DMS53 (cell line): ENCODE measurements around the gene WBP2.
"Not testable (repeated sequence)": the region's sequence is repeated elsewhere in the genome, so short reads cannot be mapped to it uniquely, and the experiment has no call there.

Source experiments
- DNase-seq: peaks from one replicate; lab custom pipeline; 2025; lab: John Stamatoyannopoulos, UW

Gene WBP2

DNA sequence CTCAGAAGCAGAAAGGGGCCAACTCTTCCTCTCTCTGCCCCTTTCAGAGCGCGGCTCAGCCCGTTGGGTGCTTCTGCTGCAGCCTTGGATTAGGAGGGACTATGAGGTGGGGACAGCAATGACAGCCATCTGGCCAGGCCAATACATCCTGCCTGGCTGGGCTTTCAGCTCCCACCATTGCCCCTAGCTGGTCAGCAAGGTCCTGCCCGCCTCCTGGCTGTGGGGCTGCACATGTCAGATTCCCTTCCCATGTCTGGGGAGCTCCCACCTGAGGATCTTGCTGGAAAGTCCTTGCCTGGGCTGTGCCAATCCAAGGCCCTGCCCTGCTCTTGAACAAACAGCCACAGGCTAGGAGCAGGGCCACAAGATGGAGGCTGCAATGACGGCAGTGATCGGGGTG lies 33.3 kb upstream of the WBP2 start:
- no peak for DNase-seq

DNA sequence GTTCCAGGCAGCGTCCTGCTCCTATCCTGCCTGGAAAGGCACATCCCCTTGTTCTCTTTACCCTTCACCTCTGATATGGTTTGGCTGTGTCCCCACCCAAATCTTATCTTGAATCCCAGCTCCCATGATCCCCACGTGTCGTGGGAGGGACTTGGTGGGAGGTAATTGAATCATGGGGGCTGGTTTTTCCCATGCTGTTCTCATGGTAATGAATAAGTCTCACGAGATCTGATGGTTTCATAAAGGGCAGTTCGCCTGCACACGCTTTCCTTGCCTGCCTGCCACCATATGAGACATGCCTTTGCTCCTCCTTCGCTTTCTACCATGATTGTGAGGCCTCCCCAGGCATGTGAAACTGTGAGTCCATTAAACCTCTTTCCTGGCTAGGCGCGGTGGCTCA lies 30.7 kb upstream of the WBP2 start:
- not testable (repeated sequence) for DNase-seq

DNA sequence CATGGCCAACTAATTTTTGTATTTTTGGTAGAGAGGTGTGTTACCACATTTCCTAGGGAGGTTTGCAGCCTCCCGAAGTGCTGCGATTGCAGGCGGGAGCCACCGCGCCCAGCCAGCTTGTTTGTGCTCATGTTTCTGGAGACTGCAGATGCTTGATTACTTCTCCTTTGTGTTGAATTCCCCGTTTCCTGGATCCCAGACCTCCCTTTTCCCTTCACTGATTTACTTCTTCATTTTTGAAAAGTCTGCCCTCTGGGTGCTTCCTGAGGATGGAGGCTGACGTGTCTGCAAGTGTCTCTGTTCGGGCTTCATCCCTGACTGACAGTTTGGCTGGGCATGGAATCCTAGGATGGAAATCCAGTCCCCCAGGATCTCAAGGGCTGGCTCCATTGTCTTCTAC lies 30.3 kb upstream of the WBP2 start:
- DNase-seq, result no peak

DNA sequence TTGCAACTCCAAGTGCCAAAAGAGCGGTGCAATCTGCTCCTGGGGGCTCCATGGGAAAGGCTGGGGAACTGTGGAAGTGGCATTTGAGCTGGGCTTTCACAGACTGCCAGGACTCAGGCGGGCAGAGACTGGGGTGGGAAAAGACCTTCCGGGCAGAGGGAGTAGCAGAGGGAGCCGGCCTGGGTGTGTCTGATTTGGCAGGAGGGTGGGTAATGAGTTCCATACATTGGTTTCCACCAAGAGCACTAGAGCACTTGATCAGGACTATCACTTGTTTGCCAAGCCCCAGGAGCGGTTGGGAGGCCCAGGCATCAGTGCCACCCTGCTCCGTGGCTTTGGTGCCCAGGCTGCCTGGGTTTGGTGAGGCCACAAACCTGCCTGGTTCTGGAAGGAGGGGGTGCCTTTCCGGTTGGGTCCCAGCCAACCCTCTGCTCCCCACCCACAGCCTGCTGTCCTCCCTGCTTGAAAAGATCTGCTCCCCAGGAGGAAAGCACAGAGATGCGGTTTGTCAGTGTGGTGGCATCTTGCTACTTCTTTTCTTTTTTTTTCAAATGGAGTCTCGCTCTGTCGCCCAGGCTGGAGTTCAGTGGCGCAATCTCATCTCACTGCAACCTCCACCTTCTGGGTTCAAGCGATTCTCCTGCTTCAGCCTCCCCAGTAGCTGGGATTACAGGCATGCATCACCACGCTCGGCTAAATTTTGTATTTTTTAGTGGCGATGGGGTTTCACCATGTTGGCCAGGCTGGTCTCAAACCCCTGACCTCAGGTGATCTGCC lies 26.7 kb upstream of the WBP2 start:
- DNase-seq, result no peak

DNA sequence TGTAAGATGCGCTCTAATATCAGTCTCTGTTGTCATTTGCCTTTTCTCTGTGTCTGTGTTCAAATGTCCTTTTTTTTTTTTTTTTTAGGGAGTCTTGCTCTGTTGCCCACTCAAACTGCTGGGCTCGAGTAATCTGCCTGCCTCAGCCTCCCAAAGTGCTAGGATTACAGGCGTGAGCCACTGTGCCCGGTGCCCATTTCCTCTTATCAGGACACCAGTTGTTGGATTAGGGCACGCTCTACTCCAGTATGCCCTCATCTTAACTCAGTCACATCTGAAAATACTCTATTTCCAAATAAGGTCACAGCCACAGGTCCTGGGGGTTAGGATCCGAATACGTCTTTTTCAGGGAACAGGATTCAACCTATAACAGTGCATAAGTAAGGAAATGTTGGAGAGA lies 25.1 kb upstream of the WBP2 start:
- no peak for DNase-seq

DNA sequence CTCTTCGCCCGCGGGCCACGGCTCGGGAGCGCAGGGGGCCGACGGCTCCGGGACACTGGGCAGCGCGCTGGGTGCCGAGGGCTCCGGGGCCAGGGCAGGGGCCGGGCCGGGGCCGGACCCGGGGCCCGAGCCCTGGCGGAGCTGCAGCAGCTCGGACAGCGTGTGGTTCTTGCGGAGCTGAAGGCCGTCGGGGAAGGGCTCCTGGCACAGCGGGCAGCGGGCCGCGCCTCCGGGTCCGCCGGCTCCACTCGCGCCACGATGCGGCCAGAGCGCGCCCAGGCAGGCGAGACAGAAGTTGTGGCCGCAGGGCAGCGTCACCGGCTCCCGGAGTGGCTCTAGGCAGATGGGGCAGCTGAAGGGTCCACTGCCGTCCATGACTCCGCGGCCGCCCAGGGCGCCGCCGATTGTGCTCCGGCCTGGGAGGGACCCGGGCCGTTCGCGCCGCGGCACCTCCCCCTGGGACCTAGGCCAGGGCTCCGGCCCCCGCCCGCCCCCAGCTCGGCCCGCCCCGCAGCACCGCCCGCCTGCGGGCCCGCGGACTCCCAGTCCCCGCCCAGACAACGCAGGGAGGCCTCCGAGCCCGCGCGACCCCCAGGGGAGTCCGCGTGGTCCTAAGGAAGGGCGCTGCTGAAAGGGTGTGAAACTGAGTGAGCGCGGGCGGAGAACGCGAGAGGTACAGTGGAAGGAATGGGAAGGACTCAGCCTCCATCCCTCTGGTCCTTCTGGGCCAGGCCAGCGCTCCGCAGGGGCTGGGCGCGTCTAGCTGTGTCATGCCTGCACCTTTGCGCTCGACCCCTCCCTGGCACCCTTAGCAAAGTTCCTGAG lies 23.3 kb upstream of the WBP2 start, which contains the start of gene TRIM47:
TSS of gene TRIM47 (minus strand) at position 408 of the 825 bp plus-strand sequence. CDS start at position 375, 33 bp downstream.
- peak; percentile 83 for DNase-seq

DNA sequence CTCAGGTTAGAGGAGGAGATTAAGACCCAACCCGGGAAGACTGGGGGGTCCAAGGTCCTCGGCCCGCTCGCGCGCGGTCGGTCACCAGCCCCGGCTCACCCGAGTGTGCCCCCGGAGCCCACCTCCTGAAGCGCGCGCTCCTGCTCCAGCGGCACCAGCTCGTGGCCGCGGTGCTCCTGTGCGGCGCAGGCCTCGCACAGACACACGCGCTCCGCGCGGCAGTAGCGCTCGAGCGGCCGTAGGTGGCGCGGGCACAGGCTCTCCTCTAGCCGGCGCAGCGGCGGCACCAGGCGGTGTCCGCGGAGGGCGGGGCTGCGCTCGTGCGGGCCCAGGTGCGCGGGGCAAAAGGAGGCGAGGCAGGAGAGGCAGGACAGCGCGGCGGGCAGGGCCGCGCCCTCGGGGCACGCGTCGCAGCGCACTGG lies 22.6 kb upstream of the WBP2 start:
- DNase-seq, result peak; percentile 95

DNA sequence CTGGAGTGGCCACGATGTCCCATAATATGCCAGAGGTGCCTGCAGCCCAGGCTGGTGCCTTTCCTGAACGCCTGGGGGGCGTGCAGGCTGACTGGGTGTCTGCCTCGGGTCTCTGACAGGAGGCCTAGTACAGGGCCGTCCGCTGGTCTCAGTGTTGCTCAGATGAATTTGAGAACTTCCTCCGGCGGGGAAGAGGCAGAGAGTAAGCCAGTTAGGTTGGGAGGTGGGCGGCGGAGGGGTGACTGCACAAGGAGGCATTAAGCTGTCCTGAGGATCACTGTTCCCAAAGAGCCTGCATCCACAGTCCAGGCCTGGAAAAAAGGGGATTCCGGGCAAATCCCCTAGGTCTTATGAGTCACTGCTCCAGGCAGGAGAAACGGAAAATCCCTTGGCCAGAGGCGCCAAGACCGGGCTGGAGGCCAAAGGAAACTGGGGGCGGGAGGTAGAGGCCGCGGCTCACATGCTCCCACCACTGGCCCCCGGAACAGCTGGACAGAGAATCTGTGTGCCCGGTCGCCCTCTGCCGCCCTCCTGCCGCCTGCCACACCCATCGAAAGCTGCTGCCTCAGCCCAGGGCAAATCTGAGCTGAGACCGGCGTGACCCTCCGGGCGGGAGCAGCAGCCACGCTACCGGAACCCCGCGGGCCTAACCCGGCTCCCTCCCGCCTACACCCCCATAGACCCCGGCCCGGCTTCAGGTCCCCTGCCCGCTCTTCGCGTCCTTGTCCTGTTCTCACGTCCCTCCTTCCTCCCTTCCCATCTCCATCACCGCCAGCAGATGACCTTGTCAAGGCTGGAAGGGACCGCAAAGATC lies 22.0 kb upstream of the WBP2 start:
- DNase-seq, result peak; percentile 77

DNA sequence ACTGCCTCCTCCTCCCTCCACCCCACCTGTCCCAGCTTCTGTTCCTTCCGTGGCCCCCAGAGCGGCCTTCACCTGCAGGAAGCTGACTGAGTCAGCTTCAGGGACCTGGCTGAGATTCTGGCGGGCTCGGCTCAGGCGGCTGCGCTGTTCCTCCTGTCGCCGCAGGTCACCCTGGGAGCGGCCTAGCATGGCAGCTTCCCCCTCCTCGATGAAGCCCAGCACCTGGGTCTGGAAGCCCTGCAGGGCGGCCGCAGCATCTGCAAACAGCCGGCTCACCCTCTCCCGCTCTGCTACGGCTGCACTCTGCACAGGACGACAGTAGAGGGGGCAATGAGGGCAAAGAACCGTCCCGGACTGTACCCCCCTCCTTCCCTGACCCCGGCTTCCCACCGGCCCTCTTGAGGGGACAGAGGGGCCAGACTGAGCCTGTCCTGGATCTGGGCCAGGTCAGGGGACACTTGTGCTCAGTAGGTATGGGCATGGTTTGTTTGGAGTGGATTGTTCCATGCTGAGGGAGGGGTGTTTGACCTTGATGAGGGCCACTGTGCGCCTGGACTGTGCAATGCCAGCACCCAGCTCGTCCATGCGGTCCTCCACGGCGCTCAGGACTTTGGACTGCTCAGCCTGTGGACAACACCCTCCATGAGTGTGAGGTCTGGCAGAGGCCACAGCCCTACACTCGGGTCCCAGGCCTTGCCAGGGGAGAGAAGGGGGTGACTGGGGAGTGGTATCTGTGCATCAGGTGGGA lies 21.2 kb upstream of the WBP2 start:
- peak; percentile 96 for DNase-seq

DNA sequence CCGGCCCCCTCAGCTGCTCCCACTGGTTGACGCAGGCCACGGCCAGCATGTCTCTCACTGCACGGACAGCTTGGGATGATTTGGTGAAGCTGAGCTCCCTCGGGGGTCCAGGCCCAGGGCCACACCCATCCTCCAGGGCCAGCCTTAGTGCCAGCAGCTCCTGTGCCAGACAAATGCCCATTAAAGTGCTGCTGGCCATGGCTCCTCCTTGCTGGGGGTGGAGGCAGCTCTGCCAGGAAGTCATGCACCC lies 20.7 kb upstream of the WBP2 start:
- DNase-seq, result no peak

DNA sequence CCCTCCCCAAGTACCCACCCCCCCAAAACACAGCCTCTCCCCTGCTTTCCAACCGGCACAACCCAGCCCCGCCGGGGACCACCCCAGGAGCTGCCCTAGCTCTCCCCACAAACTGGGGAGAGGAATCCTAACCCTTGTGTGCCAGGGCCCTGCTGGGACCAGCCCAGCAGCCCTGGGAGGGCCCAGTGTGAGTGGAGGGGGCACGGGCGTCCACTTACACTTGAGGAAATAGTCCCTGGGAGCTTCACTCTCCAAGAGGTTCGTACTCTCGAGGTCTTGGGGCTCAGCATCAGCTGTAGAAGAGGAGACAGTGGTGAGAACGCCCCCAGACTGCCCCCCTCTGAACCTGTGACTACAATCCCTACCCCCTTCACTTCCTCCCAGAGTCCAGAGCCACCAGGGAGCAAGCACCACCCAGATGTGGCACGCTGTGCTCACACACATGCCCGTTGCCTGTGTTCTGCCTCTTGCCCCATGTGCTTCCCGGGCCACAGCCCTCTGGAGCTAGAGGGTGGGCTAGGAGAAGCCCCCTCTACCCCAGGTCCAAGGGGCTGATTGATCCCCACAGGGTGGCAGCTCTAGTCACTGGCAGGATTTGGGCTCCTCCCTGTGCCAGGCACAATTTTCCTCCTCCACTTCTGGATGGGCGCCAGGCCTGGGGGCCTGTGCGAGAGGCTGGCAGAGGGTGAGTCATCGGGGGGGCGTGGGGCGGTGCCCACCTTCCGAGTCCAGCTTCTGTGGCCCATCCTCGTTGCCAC lies 20.2 kb upstream of the WBP2 start:
- no peak for DNase-seq

DNA sequence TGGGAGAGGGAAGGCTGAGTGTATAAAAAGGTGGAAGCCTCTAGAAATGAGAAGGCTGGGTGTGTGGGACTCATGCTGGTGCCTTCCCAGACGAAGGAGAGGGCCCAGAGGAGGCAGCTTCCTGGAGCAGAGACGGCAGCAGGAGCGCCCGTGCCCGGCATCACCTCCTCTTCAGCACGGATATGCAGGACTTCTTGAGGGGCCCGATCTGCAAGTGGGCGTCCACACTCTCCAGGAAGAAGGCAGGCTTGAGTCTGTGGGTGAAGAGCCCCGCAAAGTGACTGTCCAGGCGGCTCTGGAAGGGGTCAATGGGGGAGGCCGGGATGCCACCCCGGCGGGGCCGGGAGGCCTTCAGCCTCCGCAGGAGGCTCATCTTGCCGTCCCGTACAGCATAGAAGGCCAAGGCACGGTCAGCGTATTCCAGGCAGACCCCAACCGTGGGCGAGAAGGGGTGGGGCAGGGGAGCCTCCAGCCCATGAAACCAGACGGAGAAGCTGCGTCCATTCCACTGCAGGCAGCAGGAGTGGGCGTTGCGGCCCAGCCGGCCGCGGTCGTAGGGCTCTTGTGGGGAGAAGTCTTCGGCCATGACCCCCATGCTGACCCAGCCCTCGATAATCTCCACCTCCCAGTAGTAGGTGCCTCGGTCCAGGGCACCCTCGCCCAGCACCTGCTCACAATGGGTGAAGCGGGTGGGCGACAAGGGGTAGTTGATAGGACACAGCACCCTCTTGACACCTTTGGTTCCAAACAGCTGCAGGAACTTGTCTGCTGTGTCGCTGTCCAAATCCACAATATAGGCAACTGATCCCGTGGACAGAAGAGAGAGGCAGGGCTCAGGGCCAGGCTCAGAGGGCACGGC lies 19.4 kb upstream of the WBP2 start:
- DNase-seq, result no peak

DNA sequence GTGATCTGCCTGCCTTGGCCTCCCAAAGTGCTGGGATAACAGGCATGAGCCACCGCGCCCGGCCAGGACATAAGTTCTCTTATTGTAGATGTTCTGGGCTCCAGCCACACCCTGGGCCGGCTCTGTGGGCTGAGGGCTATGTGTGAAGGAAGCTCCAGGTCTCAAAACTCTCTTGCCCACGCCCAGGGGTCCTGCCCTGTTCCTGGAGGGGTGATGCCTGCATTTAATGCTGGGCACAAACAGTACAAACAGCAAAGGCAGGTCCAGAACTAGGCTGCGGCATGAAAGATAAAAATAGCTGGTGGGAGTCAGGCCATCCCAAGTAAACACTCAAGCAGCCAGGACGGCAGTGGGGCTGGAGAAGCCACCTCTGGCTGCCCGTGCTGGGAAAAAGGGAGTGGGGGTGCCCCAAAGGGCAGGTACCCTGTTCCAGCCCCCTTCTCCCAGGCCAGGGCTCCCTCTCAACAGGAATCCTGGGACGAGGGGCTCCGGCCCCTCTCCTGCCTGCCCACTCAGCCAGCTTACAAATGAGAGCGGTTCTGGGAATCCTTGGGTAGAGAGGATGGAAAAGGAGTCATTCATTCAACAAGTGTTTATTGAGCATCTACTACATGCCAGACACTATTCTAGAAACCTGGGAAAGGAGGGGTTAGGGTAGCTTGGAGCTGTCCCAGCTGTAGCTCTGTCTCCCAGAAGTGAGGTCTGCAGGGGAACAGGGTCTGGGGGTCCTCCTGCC lies 18.6 kb upstream of the WBP2 start:
- DNase-seq, result no peak

DNA sequence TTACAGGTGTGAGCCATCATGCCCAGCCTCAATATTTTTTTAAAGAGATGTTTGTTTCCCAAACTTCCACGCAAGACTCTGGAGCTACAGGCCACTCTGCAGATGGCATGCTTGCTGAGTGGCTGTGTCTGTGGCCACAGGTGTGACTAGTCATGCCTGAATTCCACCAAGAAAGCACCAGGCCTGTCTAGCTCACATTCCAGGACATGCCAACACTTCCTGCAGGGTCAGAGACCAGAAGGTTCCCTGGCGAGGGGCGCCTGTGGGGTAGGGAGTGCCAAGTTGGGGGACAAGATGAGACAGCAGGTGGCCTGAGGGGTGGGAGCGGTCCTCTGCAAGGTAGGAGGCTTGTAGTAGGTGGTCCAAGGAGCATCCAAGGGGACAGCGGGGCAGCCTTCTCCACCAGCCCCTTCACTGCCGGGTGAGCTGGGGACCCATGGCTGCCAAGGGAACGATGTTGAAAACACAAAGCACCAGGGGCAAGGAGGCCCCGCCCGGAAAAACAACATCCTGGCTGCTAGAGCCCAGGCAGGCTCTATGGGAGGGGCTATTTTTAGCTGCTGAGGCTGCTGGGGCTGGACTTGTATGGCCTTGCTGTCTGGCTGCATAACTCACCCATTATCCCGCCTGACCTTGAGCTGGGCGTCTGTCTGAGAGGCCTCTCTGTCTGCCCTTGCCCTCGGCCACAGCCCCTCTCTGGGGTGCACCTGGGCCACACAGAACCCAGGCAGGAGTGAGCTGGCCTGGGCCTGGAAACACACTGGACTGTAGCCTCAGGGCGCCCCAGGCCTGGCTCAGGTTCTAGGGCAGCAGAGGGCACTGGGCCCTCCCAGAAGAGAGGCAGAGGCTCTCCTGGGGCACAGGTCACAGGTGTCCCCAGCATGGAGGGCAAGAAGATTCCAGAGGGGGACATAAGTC lies 17.6 kb upstream of the WBP2 start:
- DNase-seq, result peak; percentile 95

DNA sequence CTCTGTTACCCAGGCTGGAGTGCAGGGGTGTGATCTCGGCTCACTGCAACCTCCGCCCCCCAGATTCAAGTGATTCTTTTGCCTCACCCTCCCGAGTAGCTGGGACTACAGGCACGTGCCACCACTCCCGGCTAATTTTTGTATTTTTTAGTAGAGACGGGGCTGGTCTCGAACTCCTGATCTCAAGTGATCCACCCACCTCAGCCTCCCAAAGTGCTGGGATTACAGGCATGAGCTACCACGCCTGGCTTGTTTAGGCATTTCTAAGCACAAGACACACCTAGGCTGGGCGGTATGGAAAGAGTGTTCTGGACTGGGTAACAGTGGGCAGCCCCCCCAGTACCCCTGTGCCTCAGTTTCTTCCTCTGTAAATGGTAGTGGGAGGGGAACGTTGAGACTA lies 15.1 kb upstream of the WBP2 start:
- not testable (repeated sequence) for DNase-seq

DNA sequence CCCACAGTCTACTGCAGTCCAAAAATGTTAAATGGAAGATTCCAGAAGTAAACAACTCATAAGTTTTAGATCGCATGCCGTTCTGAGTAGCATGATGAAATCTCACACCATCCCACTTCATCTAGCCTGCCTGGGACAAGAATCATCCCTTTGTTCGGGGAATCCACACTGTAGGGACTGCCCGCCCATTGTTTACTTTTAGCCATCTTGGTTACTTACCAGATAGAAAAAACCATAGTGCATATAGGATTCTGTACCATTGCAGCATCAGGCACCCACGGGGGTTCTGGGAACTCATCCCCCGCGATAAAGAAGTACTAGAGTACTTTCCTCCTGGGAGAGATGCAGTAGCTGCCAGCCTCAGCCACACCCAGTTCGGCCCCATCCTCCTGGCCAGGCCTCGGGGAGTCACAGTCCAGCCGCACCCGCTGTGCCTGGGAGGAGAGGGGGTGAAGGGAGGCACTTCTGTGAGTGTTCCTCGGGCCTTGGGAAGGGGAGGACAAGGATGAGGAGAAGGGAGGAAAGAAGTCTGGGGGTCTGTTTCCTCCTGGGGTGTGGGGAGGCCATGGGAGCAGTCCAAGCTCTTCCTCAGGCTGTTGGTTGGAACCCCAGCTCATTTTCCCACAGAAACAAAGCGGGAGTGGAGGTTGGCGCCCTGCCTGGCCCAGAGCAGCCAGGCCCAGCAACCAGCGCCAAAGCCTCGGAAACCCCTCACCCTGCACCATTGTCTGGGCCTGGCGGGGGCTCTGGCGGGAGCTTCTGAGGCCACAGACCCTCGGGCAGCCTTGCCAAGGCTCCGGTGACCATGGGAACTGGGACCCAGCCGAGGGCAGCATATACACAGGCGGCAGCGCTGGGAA lies 14.4 kb upstream of the WBP2 start:
- no peak for DNase-seq

DNA sequence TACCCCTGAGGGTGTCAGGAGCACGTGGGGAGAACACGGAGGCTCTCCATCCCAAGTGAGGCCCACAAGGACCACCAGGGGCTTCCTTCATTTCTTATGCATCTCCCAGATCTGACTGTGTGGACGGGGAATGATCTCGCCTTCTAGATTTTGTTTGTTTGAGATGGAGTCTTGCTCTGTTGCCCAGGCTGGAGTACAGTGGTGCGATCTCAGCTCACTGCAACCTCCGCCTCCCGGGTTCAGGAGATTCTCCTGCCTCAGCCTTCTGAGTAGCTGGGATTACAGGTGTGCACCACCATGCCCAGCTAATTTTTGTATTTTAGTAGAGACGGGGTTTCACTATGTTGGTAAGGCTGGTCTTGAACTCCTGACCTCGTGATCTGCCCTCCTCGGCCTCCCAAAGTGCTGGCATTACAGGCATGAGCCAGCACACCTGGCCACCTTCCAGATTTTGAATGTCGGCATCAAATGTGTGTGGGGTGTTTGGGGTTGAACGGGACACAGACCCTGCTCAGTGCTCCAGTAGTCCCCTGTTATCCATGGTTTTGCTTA lies 13.7 kb upstream of the WBP2 start:
- not testable (repeated sequence) for DNase-seq
